ENCODE data around the gene HIBADH.

DNA sequence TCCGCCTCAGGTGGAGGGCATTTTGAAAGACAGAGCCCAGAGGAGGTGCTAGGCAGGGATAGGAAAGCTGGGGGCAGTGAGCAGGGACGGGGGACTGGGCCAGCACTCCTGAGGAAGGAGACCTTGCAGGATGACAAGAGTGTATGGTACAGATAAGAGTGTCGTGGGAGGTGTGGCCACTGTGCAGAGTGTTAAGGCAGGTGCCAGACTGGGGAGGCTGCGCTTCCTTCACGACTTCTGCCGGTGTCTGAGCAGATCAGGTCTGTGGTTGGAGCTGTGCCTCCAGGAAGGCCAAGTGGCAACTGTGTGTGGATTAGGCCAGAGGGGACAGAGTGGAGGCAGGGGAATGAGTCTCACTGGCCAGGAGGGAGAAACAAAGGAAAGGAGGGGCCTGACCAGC lies 161.7 kb downstream of the HIBADH start:
- TF ChIP-seq, protein P1, sequence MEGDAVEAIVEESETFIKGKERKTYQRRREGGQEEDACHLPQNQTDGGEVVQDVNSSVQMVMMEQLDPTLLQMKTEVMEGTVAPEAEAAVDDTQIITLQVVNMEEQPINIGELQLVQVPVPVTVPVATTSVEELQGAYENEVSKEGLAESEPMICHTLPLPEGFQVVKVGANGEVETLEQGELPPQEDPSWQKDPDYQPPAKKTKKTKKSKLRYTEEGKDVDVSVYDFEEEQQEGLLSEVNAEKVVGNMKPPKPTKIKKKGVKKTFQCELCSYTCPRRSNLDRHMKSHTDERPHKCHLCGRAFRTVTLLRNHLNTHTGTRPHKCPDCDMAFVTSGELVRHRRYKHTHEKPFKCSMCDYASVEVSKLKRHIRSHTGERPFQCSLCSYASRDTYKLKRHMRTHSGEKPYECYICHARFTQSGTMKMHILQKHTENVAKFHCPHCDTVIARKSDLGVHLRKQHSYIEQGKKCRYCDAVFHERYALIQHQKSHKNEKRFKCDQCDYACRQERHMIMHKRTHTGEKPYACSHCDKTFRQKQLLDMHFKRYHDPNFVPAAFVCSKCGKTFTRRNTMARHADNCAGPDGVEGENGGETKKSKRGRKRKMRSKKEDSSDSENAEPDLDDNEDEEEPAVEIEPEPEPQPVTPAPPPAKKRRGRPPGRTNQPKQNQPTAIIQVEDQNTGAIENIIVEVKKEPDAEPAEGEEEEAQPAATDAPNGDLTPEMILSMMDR (IDR thresholded peaks at IDR 0.05 in 8 of 11, conservative IDR thresholded peaks at IDR 0.05 in 3 of 11) = no peak
- TF ChIP-seq POLR2A (IDR thresholded peaks at IDR 0.05) = no peak
